ENCODE measurements around the gene SPAG6.
"Not testable (repeated sequence)": the region's sequence is repeated elsewhere in the genome, so short reads cannot be mapped to it uniquely, and the experiment has no call there.

SPAG6 gene

GRCh38 chr10:22381262-22381661, 36.0 kb downstream of the SPAG6 start:
- no peak for DNase-seq
- TF ChIP-seq POLR2A (IDR thresholded peaks at IDR 0.05; ENCODE audit: low read length), result no peak

DNA sequence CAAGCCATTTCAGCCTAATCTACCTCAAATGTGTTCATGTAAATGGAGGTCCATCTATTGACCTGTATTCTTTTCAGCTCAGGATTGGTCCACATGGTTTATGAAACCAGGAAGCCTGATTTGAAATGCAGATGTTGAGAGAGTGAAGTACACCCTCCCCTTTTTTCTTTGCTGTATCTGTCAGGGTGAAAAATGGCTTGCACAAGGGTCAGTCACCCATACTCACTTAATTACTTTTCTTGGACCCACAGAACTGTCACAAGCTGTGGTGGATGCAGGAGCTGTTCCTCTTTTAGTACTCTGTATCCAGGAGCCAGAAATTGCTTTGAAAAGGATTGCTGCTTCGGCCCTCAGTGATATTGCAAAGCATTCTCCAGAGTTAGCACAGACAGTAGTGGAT, 41.2 kb downstream of the SPAG6 start:
- no peak for TF ChIP-seq GATA1 (IDR thresholded peaks at IDR 0.05; ENCODE audit: low read depth, low read length)
- no peak for TF ChIP-seq POLR2A (IDR thresholded peaks at IDR 0.05; ENCODE audit: low read length)
- DNase-seq, result no peak

DNA sequence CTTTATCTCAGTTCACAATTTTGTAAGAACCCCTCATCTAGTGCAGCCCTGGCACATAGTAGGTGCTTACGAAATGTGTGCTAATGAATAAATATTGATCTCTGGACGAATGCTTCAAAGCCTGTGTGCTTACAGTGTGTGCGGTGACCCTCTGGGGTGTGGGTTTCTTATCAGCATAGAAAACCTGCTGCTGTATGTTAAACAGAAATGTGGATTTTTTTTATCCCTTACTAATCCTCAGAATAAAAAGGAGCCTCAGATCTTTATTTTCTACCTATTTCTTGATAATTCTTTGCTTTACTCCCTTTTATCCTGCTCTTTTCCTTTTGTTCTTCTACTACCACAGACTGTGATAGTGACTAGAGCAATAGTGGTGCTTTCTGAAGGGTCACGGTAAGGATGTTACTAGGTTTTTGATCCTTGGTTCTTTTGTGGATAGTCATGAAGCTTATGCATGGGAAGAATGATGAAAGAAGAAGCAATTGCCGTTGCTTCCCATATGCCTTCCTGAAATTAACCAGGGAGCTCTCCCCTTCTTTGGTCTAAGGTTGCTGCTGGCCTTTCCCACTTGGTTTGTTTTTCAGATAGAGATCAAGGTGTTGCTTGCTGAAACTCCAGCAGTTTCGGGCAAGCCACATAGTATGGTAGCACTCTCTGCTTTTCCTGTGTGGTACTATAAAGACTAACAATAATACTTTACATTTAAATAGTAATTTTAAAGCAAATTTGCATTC, 44.7 kb downstream of the SPAG6 start:
- TF ChIP-seq GATA1 (IDR thresholded peaks at IDR 0.05; ENCODE audit: low read depth, low read length) (no peak), POLR2A (IDR thresholded peaks at IDR 0.05; ENCODE audit: low read length) (no peak)
- DNase-seq, result peak; percentile 69 to 80

DNA sequence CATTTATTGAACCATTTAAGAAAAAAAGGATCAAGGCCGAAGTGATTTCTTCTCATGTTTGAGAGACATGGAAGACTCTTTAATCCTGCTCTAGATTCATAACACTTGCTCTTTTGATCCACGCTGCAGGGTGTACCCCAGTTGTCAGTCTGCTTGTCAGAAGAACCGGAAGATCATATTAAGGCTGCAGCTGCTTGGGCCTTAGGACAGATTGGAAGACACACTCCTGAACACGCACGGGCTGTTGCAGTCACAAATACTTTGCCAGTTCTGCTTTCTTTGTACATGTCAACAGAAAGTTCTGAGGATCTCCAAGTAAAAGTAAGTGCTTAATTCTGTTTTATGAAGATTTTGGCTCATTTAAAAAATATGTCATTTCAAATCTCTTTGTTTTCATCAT, 46.3 kb downstream of the SPAG6 start:
- DNase-seq, result peak; percentile 39 to 45
- TF ChIP-seq GATA1 (IDR thresholded peaks at IDR 0.05; ENCODE audit: low read depth, low read length) (no peak), POLR2A (IDR thresholded peaks at IDR 0.05; ENCODE audit: low read length) (no peak)

GRCh38 chr10:22396195-22396594, 50.9 kb downstream of the SPAG6 start:
- not testable (repeated sequence) for DNase-seq

GRCh38 chr10:22406916-22407315, 61.6 kb downstream of the SPAG6 start:
- DNase-seq, result not testable (repeated sequence)

- no peak for DNase-seq
- TF ChIP-seq POLR2A (IDR thresholded peaks at IDR 0.05; ENCODE audit: low read length) (no peak), GATA1 (IDR thresholded peaks at IDR 0.05; ENCODE audit: low read depth, low read length) (no peak)
Measured at GRCh38 chr10:22410394-22410793, 65.1 kb downstream of the SPAG6 start.

DNA sequence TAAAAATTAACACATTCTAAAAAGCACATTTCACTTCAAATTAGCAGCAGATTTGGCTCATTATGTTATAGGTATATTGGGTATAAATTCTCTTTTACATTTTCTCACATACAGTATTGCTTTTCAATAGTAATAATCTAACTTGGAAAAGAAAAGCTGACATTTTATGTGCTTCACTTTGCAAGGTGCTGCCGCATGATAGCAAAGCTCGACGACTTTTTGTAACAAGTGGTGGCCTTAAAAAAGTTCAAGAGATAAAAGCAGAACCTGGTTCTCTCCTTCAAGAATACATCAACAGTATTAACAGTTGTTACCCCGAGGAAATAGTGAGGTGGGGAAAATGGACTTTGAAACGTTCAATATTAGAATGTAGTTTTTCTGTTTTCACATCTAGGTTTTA, 65.5 kb downstream of the SPAG6 start:
- DNase-seq, result no peak

DNA sequence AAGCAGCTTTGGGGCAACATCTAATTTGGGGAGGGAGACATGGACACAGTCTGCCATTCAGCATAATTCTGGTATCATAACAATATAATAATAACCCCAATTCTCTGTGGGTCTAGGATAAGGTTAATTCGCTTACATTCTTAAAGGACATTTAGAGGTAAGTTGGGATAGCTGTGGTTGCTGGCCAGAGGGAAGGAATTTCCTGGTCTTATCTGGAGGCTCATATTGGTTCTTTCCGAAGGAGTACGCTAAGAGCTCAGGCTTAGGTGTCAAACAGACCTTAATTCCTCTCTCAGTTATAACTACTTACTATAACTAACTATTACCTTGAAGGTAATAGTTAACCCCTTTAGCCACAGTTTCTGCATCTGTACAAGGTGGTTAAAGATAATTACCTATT, 68.8 kb downstream of the SPAG6 start:
- TF ChIP-seq POLR2A (IDR thresholded peaks at IDR 0.05; ENCODE audit: low read length) (no peak), GATA1 (IDR thresholded peaks at IDR 0.05; ENCODE audit: low read depth, low read length) (no peak)
- no peak for DNase-seq

More for the DNA sequence above, 65.5 kb downstream of the SPAG6 start:
- TF ChIP-seq POLR2A (IDR thresholded peaks at IDR 0.05; ENCODE audit: low read length) (no peak), GATA1 (IDR thresholded peaks at IDR 0.05; ENCODE audit: low read depth, low read length) (no peak)

DNA sequence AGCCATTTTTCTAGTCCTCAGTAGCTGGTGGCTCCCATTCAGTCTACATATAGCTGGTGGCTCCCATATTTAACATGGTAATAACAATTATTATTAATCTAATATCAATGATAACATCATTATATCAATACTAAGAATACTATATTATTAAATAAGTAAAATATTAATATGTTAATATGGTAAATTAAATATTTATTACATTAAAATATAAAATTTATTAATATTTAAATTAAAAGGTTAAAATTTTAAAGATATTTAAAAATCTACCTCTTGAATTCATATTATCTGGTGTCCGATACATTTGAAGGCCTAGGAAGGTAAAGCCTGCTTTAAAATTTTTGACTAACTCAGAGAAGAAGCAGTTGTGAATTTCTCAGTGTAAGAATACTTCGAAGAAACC, 69.8 kb downstream of the SPAG6 start:
- no peak for DNase-seq
- no peak for TF ChIP-seq GATA1 (IDR thresholded peaks at IDR 0.05; ENCODE audit: low read depth, low read length)
- TF ChIP-seq POLR2A (IDR thresholded peaks at IDR 0.05; ENCODE audit: low read length), result no peak

DNA sequence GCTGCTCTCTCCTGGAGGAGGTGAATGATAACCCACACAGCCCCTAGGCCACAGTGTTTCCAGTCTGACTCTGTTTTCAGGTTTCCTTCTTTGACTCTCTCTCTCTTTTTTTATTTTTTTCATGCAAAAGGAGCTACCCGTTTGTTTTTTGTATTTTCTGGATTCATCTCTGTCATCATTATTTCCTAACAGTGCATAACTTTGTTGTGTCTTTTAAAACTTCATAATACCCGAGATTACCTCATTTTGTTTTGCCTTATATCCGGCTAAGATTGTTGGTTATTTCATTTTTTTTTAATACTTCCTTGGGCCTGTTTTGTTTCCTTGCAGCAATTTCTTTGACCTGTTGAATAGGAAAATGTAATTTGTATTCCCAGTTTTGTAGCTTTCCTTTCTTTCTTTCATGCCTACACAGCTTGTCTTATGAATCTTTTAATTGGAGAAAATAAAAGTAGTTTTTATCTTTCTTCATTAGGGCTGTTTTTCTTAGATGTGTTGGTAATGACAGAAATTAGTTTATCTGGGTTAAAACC, 72.5 kb downstream of the SPAG6 start:
- TF ChIP-seq GATA1 (IDR thresholded peaks at IDR 0.05; ENCODE audit: low read depth, low read length) (no peak), POLR2A (IDR thresholded peaks at IDR 0.05; ENCODE audit: low read length) (no peak)
- no peak for DNase-seq

DNA sequence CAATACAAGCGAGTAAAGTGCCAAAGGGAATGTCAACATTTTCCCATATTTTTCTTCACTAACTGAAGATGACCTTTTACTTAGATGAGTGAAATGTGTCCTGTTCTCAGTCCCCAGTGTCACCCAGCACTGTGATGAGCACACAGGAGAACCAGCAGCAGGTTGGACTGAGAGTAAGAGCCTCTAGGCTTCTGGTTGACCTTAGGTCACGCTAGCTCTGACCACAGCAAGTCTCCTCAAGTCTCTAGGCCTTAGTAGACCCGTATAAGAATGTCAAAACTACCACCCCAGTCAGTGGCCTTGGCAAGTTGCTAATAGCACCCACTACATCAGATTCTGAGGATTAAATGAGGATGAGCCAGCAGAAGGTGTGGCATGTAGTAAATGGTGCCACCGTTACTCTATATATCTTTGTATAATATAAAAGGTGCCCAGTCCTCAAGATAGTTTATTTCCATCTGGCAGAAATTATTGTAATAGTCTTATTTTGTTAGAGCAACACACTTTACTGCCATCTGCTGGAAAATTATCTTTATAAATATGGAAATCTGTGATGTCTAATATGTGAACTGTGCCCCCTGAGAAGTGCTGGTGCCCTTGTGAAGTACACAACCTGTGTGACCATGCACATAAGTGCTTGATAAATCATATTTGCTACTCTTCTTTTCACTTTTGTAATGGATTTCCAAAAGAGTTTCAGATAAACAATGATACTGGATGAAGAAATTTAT, 75.7 kb downstream of the SPAG6 start:
- peak; percentile 42 to 53 for DNase-seq
- TF ChIP-seq POLR2A (IDR thresholded peaks at IDR 0.05; ENCODE audit: low read length), result no peak
- no peak for TF ChIP-seq GATA1 (IDR thresholded peaks at IDR 0.05; ENCODE audit: low read depth, low read length)

- no peak for TF ChIP-seq GATA1 (IDR thresholded peaks at IDR 0.05; ENCODE audit: low read depth, low read length)
- no peak for TF ChIP-seq POLR2A (IDR thresholded peaks at IDR 0.05; ENCODE audit: low read length)
Measured at GRCh38 chr10:22426653-22427052, 81.4 kb downstream of the SPAG6 start.

GRCh38 chr10:22427101-22427500, 81.8 kb downstream of the SPAG6 start:
- TF ChIP-seq POLR2A (IDR thresholded peaks at IDR 0.05; ENCODE audit: low read length) (no peak), GATA1 (IDR thresholded peaks at IDR 0.05; ENCODE audit: low read depth, low read length) (no peak)
- DNase-seq, result no peak

More at GRCh38 chr10:22426653-22427052, 81.4 kb downstream of the SPAG6 start:
- no peak for DNase-seq

Measured in erythroblast (primary cell).